Activated T-cell treated with anti-CD3 and anti-CD28 coated beads for 24 hours (primary cell): Measurements from ENCODE around the gene BRD7.

Experiments used
- DNase-seq: peaks from one replicate; pipeline ENCODE4 v3.0.0-alpha.2; 2020; ENCODE audit warnings: low read depth

BRD7 gene

DNA sequence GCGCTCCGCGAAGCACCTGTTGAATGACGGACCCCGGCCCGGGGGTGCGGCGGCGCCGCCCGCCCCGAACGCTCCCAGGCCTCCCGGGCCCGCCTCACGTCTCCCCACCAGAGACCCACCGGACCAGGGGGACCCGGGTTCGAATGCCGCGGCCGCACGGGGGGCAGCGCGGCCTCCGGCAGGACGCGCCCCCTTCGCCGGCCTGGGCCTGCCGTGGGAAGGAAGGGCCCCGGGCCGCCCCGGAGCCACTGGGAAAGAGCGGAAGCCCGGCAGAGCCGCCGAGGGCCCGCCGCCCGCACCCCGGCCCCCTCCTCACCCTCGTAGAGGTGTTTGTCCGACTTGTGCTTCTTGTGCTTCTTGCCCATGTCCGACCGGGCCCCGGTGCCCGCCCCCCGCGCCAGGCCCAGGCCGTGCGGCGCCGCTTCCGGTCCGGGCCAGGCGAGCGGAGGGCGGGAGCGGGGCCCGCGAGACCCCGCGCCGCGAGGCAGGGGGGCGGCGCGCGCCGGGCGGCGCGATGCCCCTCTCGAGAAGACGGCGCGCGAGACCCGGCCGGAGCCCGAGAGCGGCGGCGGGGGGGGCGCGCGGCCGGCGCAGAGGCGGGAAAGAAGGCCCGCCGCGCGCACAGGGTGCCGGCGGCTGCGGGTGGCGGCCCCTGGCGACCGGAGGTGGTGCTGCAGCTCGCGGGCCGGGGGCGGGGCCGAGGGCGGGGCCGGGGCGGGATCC, at the start of gene BRD7:
BRD7 (minus strand) TSS at position 579 of the 723 bp plus-strand sequence; CDS start at position 365, 214 bp downstream.
- peak; percentile 72 for DNase-seq

DNA sequence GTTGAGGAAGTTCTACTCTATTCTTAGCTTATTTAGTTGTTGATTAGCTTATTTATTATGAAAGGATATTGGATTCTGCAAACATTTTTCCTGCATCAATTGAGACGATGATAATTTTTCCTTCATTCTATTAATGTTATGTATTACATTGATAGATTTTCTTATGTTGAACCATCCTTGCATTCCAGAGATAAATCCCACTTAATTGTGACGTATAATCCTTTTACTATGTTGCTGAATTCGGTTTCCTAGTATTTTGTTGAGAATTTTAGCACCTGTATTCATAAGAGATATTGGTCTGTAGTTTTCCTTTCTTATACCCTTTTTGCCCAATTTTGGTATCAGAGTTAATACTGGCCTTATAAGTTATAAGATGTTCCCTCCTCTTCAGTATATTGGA, 47.6 kb upstream of the BRD7 start:
- no peak for DNase-seq

DNA sequence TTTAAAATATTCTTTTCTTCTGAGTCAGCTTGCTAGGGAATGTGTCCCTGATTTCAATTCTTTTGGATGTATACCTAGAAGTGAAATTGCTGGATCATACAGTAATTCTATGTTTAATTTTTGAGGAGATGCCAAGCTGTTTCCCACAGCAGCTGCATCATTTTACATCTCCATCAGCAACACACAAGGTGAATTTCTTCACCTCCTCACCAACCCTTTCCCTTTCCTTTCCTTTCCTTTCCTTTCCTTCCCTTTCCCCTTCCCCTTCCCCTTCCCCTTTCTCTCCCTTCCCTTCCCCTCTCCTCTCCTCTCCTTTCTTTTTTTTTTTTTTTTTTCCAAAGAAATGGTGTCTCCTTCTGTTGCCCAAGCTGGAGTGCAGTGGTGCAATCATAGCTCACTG, 45.4 kb upstream of the BRD7 start:
- DNase-seq = no peak

DNA sequence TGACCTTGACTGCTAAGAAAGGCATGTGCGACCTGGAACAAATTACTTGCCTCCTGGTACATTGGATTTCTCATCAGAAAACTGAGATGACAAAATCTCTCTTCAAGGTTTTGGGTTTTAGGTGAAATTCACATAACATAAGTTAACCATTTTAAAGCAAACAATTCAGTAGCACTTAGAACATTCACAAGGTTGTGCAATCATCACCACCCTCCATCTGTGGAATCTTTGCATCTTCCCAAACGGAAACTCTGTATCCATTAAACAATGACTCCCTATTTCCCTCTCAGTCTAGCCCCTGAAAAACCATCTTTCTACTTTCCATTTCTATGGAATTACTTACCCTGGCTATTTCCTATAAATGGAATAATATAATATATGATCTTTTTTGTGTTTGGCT, 42.2 kb upstream of the BRD7 start:
- DNase-seq = no peak

DNA sequence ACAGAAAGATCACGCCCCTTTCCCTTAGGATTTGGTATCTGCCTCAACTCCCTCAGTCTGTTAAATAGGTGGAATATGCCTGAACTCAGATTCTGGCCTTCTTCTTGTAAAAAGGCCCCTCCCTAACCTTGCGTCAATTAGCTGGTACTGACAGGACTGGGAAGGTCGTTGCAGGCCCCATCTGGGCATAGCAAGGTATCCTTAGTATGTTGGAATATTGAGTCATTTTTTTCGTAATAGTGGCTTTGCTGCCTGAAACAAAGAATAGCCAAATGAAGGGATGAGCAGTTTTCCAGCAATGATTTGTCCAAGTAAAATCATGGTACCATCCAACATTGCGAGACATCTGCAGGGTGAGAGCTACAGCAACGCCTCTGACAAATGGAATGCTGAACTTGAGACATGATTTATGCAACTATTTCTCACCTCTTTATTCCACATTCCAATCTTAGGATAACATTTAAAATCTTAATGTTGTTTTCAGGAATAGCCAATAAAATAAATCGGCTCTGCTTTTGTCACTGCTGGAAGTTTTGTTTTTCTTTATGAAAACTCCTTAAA, 39.3 kb upstream of the BRD7 start:
- DNase-seq = no peak

DNA sequence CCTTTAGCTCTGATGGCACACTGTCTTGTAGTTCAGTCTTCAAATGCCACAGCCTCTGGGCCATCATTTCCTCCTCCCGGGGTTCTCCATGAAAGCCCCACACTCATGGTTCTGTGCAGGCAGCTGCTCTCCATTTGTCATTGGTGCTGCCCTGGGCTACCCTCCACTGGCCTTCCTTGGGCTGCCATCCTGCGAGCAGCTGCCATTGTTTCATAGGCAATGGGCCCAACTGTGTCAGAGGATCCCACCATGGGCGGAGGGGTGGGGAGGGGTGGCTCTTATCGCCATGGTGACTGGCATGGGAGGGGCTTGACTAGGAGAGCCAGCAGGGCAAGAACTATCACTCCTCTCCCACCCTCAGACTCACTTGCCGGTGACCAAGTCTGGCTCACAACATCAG, 38.6 kb upstream of the BRD7 start:
- DNase-seq = no peak

DNA sequence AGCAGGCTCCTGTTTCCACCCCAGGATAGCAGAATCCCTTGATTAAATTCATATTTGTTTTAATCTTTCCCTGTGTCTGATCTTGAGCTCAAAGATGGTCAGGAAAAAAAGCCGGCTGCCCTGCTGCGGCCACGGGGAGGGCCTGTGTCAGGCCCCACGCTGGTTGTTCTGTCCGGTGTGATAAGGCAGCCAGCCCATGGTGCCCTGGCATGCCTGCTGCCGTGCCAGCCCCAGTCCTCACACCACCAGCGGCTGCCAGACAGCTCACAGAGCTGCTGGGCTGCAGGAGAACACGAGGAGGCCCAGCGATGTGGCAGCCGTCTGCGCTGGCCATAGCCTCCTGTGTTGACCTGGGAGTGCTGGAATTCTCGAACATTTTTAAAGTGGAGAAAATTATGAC, 34.7 kb upstream of the BRD7 start:
- no peak for DNase-seq

DNA sequence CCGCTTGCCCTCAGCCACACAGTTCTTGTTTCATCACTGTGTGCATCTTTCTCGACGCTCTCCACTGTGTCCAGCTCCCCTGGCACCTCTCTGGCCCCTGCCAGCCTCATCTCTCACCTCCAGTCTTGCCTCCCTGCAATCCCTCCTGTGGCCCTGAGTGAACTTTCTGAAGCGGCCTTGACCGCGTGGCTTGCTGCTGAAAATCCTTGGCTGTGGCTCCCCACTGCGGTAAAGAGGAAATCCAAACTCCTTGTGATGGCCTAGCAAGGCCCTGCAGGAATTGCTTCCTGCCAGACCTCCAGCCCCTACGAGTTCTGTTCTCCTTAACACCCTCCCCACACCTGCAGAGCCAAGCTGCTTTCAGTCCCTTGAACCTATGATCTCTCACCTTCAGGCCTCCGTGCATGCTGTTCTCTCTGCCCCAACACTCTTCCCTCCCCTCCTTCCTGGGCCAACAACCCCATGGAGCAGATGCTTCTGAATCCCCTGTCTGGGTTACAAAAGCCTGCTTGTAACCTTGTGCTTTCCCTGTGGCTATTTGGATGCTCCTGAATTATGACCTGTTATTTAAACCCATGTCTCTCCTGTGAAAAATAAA, 33.6 kb upstream of the BRD7 start:
- no peak for DNase-seq

DNA sequence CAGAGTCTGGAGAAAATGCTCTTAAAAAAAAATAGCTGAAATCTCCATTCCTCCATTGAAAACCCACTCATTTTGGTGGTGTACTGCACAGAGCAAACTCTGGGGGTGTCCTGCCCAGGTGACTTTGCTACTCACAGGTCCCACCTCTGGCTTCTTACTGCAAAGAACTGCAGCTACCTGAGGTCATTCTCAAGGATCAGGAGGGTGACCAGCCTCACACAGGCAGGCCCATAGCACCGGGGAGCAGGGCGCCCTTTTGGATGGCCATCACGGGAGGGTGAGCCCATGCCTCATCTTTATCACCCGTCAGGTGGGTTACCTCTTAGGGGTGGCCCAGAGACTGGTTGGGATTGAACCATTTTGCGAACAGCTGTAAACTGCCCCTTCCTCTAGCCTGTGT, 32.6 kb upstream of the BRD7 start:
- no peak for DNase-seq

DNA sequence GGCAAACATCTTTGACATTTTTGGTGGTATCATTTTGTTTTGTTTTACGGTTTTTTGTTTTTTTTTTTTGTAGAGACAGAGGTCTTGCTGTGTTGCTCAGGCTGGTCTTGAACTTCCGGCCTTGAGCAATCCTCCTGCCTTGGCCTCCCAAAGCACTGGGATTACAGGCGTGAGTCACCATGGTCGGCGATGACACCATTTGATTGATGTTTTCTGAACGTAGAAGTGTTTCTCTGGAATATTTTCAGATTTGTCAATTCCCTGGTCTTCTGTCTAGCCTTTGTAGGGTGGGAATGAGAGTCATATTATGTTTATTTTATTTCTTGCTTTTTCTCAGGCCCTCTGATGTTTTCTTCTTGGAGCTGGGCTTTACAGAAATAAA, 32.2 kb upstream of the BRD7 start:
- DNase-seq = no peak

DNA sequence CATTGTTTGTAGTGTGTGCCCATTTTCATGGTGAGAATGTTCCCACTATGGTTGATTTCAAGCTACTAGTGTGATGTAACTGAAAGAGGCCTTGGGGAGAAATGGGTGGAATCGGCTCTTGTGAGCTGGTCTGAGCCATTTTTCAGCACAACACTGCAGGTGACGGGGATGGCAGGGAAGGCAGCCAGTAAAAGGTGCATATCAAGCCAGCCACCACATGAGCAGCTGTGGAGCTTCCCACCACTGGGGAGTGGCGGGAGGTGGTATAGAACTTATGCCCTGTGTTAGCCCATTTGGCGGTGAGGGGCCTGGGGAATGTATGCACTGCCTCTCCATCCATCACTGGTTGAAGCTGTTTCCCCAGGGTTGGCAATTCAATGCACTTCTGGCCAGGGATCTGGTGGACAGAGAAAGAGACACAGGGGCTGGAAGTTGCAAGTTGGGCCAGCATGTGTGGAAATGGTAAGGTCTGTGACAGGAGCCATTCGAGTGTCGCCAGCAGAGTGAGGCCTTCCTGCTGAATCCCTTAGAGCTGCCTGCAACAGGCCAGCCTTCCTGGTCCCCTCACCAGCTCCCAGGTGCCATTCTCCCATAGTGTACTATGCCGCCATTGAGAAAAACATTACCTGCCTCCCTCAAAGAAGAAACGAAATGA, 31.7 kb upstream of the BRD7 start:
- no peak for DNase-seq

DNA sequence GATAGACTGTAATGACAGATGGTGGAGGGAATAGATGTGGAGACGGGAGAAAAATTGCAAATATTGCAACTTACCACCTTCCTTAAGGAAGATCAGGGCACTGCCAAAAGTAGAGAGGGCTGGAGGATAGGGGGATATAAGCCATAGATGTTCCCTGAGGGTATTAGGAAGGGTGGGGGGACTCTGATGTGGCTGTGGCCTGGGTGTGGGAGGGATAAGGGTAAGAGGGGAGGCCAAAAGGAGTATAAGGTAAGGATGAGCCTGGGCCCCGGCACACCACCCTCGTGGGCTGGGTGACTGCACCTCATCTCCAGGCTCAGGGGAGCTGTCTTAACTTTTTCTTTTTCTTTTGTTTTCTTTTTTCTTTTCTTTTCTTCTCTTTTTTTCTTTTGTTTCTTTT, 30.6 kb upstream of the BRD7 start:
- DNase-seq = no peak

DNA sequence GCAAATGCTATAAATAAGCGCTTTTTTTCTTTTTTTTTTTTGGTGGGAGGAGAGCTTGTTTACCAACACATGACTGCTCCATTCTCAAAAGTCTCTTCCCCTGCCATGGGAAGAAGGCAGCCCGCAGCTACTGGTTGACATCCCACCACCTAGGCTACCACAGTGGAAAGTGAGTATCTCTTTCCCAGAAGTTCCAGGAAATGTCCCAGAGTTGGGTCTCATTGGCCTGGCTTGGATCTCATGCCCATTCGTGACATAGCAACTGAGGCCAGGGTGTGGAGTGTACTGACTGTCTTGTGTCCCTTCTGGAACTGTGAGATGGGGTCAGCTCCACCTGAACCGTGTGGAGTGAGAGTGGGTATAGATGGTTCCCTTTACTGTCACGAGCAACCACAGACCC, 29.5 kb upstream of the BRD7 start:
- no peak for DNase-seq

DNA sequence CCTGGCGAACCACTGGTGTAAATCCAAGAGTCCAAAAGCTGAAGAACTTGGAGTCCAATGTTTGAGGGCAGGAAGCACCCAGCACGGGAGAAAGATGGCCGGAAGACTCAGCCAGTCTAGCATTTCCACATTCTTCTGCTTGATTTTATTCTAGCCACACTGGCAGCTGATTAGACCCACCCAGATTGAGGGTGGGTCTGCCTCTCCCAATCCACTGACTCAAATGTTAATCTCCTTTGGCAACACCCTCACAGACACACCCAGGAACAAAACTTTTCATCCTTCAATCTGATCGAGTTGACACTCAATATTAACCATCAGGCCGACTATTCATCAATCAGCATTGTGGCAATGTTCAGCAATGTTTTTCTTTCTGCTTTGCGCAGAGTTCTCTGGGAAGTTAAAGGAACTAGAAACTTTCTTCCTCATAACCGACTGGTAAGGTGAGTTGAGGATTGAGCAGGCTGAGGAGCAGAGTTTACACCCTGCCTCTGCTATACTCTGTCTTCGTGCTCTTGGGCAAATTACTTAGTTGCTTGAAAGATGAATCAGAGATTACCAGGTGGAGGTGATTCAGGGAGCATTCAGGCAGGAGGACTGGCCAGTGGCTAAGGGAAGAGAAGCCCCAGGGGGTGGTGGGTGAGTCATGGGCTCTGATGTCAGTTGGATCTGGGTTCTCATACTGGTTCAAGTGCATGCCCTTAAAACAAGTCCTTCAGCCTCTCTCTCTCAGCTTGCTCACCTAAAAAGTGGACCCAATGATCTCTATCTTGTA, 28.2 kb upstream of the BRD7 start:
- DNase-seq = no peak

DNA sequence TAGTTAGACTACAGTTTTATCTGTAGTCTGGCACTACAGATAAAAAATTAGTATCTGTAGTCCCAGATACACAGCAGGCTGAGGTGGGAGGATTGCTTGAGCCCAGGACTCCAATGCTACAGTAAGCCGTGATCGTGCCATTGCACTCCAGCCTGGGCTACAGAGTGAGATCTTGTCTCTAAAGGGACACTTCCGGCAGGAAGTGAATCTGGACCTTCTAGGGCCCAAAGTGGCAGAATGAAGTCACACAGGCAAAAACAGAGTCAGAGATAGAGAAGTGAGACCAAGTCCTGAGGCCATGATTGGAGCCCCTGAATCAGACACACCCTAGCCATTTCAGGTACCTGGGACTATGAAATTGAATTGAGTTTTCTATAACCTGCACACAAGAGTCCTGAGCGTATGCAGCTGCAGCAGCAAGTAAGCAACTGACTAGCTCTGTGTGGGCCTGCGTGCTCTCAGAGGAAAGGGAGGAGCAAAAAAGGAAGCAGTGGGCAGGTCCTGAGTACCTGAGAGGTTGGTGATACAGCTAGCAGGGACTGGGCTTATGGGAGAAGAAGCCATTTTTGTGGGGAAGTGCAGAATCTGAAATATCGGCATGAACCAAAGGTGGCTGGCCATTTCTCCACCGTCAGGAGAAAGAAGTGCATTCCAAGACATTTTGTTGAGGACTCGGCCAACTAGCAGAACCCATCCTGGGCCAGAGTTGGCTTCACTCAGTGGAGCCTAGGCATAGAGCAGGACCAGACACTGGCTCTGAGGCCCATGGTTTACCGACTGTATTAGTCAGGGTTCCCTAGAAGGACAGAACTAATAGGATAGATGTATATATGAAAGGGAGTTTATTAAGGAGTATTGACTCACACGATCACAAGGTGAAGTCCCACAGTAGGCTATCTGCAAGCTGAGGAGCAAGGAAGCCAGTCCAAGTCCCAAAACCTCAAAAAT, 27.2 kb upstream of the BRD7 start:
- DNase-seq = no peak

DNA sequence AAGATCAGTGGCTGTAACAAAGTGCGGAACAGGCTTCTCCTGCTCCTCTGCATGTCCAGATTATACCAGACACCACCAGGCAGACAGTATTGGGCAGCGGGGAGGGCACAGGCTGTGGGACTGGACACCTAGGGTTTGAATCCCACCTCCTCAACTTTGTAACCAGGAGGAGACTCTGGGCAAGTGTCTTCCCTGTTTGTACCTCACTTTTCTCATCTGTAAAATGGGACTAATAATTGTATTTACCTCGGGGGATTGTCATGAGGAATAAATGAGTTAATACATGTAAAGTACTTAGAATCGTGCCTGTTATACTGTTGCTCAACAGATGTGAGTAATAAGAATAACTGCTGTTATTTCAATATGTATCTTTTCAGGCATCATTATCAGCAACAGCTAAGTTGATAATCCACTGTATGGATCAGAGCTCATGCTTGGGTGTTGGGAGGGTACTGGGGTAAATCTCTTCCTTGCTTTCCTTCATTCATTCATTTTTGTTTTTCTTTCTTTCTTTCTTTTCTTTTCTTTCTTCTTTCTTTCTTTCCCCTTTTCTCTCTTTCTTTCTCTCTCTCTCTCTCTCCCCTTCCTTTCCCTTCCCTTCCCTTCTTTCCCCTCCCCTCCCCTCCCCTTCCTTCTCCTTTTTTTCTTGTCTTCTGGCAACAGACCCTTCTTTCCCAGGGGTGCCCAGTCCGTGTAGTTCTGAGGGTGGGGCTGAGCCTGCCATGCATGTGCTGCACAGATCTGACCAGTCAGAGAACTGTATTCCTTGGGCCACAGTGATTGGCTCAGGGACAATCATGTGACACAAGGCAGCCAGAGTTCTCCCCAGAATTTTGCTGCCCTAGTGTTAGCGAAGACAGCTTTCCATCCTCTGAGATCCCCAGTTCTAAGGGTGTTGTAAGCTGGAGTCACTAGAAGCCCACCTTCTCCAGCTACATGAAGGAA, 25.3 kb upstream of the BRD7 start:
- DNase-seq = no peak

DNA sequence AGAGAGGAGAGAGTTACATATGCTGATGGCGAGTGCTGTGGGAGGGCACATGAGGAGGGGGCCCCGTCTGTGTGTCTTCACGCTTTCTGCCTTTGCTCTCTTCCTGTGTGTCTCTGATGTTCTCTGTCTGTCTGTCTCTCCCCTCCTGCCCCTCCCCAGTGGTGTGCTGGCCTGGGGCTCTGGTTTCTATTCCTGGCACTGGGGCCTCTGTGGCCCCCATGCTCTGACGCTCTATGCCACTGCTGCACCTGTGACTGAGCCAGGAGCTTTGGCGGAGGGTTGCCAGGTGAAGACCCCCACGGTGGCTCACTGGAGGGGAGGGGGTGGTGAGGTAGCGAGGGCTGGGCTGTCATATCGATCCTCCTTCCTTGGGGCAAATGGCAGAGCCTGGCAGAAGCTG, 24.6 kb upstream of the BRD7 start:
- no peak for DNase-seq

DNA sequence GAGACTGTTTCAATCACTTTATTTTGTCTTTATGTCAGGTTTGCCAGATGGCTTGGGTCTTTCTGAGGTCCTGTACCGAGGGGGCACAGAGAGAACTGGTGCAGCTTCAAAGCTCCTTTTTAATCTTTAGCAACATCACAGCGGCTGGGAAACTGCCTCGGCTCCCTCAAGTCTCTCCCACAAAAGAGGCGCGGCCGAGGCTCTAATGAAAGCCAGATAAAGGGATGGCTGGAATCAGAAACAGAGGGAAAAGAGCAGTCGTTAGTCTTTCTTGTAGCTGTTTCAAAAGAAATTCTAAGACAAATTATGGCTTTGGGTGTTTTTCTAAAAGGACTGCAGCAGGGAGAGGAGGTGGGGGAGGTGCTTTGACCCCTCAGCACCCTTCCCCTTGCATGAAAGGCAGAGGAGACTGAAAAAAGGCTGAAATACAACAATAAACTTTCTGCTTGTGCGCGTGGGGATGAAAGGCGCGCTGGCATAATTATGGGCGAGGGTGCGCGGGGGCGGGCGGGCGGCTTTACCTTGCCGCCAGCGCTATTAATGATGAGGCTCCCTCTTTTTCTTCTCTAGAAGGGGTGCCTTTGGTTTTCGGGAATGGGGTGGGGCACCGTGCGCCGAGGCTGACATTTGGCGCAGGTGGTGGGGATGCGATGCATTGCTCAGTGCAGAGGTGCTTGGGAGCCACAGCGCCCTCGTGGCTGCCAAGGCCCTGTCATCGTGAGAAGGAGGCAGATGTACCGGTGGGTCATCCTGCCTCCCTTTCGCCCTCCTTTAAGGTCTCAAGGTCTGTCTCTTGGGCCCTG, 22.3 kb upstream of the BRD7 start:
- DNase-seq = no peak

DNA sequence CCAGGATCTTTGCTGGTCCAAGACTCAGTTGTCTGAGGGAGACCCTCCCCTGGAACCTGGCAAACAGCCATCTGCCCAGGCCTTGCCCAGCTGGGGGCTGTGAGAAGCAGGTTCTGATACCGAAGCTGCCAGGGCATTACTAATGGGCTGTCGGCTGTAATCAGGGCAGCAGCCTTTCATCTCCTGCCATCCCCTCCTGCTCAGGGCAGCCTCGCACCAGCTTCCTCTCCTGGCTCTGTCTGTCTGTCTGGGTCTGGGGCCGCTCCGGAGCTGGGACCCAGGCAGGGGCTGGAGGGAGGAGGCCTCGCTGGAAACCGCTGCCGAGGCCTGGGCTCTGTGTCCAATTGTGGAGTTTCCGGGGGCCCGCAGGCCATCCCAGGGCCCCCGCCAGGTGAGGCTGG, 21.6 kb upstream of the BRD7 start:
- no peak for DNase-seq
